GM12874 (cell line): ENCODE results near the gene GRIK4.

ENCODE experiments used
- CTCF ChIP-seq: IDR thresholded peaks from 2 replicates; pipeline ENCODE4 v1.5.1; 2011; ENCODE audit warnings: low read depth, mild to moderate bottlenecking, control low read depth, low read length, moderate library complexity; ENCODE audit not compliant: insufficient read depth

The GRIK4 gene

GRCh38 chr11:121029813-121030445 lies 518.4 kb downstream of the GRIK4 start:
- no peak for TF ChIP-seq CTCF

- no peak for TF ChIP-seq CTCF
Measured at GRCh38 chr11:121031167-121031566, 519.6 kb downstream of the GRIK4 start.

- no peak for TF ChIP-seq CTCF
Measured at GRCh38 chr11:121032546-121032945, 521.0 kb downstream of the GRIK4 start.

- TF ChIP-seq CTCF = no peak
Measured at GRCh38 chr11:121033635-121034034, 522.1 kb downstream of the GRIK4 start.

GRCh38 chr11:121035169-121035755 lies 523.7 kb downstream of the GRIK4 start:
- no peak for TF ChIP-seq CTCF

- TF ChIP-seq CTCF = no peak
Measured at GRCh38 chr11:121035780-121036179, 524.2 kb downstream of the GRIK4 start.

- TF ChIP-seq CTCF = no peak
Measured at GRCh38 chr11:121037016-121037415, 525.5 kb downstream of the GRIK4 start.
